Mesothelial cell of epicardium (in vitro differentiated cells): Measurements from ENCODE around the gene SMIM43. TPM values are rescaled to one million over a fixed set of nuclear protein-coding genes. Genes with fewer than 3 reads are reported as not detected.
A peak's percentile ranks its signal among the peaks of the same experiment; 100 is the strongest.

Source experiments
- DNase-seq, 2 experiments: peaks; one replicate each; pipeline ENCODE4 v3.0.0; 2021; ENCODE audit warnings: low spot score in 2 of 2; ENCODE audit not compliant: unreplicated experiment in 2 of 2
- H3K27ac Mint-ChIP-seq: 2 replicates; pipeline ENCODE4 v1.8.0; 2021; ENCODE audit warnings: mixed read lengths
- H3K27me3 Mint-ChIP-seq: 2 replicates; pipeline ENCODE4 v1.8.0; 2021; ENCODE audit warnings: low read depth, mixed read lengths
- H3K36me3 Mint-ChIP-seq: 2 replicates; pipeline ENCODE4 v1.8.0; 2021; ENCODE audit warnings: mixed read lengths
- H3K4me1 Mint-ChIP-seq: 2 replicates; pipeline ENCODE4 v1.8.0; 2021; ENCODE audit warnings: mixed read lengths
- H3K4me3 Mint-ChIP-seq: 2 replicates; pipeline ENCODE4 v1.8.0; 2021; ENCODE audit warnings: mild to moderate bottlenecking, moderate library complexity, mixed read lengths
- H3K9me3 Mint-ChIP-seq: 2 replicates; pipeline ENCODE4 v1.8.0; 2021; ENCODE audit warnings: mixed read lengths
- total RNA-seq: library from RNA; stranded (reverse); gene quantifications from 3 replicates; pipeline ENCODE4 v1.2.1, GENCODE V29; 2021
- TF ChIP-seq, protein P1 (sequence below): fragments of 200-600 bp; sonication (generic); IDR thresholded peaks from one replicate; pipeline ENCODE4 v1.5.0; 2021; ENCODE audit warnings: antibody characterized with exemption; ENCODE audit not compliant: unreplicated experiment

SMIM43 gene
- total RNA-seq, 1 donor from 2014 or later: not detected

DNA sequence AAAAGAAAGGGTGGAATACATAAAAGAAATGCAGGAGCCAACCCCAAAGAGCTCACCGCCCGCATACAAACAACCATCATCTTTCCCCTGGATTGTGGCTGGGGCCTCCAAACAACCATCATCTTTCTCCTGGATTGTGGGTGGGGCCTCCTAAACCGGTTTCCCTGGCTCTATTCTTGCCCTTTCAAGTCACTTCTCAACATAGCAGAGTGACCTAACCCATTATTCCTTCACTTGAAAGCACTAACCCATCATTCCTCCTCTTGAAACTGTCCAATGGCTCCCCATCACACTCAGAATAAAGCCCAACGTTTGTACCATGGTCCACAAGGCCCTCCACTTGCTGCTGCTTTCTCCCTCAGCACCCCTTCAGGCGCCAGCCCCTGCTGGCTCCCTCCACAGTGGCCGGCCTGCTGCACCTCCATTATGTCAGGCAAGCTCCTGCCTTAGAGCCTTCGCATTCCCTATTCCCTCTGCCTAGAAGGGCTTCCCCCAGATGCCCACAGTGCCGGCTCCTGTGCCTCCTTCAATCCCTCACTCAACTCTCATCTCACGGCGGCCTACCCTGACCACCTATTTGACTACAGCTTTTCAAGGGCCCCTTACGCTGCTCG lies 24.1 kb downstream of the SMIM43 start:
- H3K4me3 Mint-ChIP-seq: no peak overlapping the region
- H3K9me3 Mint-ChIP-seq: no peaks in the 10 kb centered on the region
- TF ChIP-seq, protein P1, sequence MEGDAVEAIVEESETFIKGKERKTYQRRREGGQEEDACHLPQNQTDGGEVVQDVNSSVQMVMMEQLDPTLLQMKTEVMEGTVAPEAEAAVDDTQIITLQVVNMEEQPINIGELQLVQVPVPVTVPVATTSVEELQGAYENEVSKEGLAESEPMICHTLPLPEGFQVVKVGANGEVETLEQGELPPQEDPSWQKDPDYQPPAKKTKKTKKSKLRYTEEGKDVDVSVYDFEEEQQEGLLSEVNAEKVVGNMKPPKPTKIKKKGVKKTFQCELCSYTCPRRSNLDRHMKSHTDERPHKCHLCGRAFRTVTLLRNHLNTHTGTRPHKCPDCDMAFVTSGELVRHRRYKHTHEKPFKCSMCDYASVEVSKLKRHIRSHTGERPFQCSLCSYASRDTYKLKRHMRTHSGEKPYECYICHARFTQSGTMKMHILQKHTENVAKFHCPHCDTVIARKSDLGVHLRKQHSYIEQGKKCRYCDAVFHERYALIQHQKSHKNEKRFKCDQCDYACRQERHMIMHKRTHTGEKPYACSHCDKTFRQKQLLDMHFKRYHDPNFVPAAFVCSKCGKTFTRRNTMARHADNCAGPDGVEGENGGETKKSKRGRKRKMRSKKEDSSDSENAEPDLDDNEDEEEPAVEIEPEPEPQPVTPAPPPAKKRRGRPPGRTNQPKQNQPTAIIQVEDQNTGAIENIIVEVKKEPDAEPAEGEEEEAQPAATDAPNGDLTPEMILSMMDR: no peak
- DNase-seq: no peak
- peaks cover 10% of the 10 kb centered on the region for H3K4me1 Mint-ChIP-seq
- no peaks in the 10 kb centered on the region for H3K36me3 Mint-ChIP-seq
- H3K27me3 Mint-ChIP-seq: no peaks in the 10 kb centered on the region
- H3K27ac Mint-ChIP-seq: no peak overlapping the region

DNA sequence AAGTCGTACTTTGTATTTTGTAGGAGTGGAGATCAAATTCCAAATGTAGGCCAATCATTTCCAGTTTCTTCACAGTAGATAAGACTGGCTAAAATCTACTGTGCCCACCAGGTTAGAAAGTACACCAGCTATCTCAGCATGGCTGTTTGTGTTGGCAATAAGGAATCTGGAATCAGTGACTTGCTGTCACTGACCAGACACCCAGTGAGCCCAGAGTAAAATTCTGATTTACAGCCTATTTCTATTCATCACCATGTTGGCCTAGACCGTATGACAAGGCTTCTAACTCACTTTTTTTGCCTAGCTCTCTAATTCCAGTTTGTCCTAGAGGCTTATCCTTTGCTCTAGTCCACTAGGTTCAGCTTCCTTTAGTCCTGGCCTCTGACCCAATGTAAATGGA lies 25.4 kb downstream of the SMIM43 start:
- Mint-ChIP-seq H3K4me1 (peaks cover 10% of the 10 kb centered on the region), H3K36me3 (no peaks in the 10 kb centered on the region), H3K4me3 (no peak overlapping the region), H3K9me3 (no peaks in the 10 kb centered on the region), H3K27ac (no peak overlapping the region), H3K27me3 (no peaks in the 10 kb centered on the region)
- DNase-seq: no peak
- TF ChIP-seq, protein P1: no peak

GRCh38 chr4:121738780-121739535 lies 26.0 kb downstream of the SMIM43 start:
- Mint-ChIP-seq H3K4me1 (peaks cover 10% of the 10 kb centered on the region), H3K9me3 (no peaks in the 10 kb centered on the region), H3K27me3 (no peaks in the 10 kb centered on the region), H3K36me3 (no peaks in the 10 kb centered on the region), H3K4me3 (no peak overlapping the region), H3K27ac (no peak overlapping the region)
- TF ChIP-seq, protein P1: no peak
- DNase-seq: no peak

DNA sequence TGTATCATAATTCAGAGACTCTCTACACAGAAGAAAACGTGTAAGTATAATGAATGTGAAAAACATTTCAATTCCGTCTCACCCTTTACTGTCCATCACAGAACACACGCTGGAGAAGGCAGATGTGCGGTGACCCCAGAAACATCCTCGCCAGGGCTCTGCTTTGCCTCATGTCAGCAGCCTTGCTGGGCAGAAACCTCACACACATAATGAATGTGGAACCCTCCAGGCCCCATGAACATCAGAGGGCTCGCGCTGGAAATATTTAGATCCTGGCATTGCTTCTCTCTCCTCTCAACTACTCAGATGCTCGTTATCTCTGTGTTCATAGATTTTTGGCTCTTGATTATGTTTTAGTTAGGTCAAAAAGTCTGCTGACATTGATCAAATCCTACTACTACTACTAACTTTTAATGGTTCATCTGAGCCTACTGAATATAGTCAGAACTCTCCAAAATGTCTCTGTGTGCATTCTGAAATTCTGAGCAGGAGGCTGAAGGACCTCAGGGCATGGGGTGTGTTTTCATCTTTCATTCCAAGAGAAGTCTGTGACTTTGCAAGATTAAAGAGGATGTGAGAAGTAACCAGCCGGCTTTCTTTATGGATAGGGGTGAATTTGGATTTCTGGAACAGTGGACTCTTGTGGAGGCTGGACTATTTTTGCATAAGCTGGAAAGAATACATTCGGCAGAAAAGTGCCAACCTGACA lies 27.0 kb downstream of the SMIM43 start:
- no peak for DNase-seq
- Mint-ChIP-seq H3K36me3 (no peaks in the 10 kb centered on the region), H3K4me3 (no peak overlapping the region), H3K9me3 (no peaks in the 10 kb centered on the region), H3K27me3 (no peaks in the 10 kb centered on the region), H3K27ac (no peak overlapping the region), H3K4me1 (peaks cover 10% of the 10 kb centered on the region)
- TF ChIP-seq, protein P1: no peak

DNA sequence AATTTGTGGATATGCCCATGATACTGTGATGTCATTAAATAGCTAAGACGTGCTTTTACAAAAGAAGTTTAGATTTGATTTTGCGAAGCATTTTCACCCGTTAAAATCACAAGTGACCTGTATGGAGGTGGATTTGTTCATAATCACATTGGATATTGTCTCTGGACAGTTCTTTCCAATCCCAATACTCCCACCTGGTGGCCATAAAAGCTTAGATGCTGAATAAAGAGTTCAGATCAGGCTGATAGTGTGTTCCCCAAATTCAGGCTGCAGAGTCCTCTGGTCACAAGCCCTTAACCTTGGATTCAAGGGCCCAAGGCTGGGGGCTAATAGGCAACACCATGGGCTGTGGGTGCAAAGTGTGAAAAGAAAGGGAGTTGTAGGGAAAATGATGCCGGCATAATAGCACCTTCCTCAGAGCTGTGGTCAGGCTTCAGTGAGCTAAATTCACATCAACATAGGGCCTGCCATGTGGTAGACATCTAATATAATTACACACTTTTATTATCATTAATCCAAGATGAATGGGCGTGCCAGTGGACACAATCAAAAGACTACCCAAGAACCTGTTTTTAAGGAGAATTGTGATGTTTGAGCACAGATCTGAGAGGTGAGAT lies 28.1 kb downstream of the SMIM43 start:
- DNase-seq: peak in 1 of 2 experiments; percentile 39
- Mint-ChIP-seq H3K4me1 (peaks cover 13% of the 10 kb centered on the region), H3K4me3 (no peak overlapping the region), H3K27me3 (no peaks in the 10 kb centered on the region), H3K9me3 (no peaks in the 10 kb centered on the region), H3K36me3 (no peaks in the 10 kb centered on the region), H3K27ac (no peak overlapping the region)
- TF ChIP-seq, protein P1: peak; percentile 68
